ENCODE measurements around the gene SYT2.
"Not testable (repeated sequence)": the region's sequence is repeated elsewhere in the genome, so short reads cannot be mapped to it uniquely, and the experiment has no call there.

DNA sequence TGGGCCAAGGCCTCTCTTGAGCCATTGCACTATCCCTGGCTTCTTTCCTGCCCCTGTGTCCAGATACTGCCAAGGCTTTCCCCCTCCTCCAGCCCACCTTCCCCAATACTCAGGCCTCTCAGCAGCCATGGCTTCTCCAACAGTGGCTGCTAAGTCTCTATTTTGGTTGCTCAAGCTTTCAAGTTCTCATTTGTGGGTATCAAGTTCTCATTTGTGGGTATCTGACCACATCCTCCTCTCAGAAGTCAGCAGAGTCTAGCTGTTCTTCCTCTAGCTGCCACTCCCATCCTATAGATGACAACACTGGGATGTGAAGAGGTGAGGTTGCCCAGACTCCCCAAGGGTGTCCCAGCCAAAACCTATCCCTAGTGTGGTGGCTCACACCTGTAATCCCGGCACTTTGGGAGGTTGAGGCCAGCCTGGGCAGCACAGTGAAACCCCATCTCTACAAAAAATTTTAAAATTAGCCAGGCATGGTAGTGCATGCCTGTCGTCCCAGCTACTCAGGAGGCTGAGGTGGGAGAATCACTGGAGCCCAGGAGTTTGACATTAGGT is 80.9 kb downstream of the SYT2 start:
- not testable (repeated sequence) for TF ChIP-seq TCF3 (CRISPR knock-in tag; IDR thresholded peaks at IDR 0.05); ZFP30 (CRISPR knock-in tag; IDR thresholded peaks at IDR 0.05; ENCODE audit: borderline replicate concordance); FOXA1 (IDR thresholded peaks at IDR 0.05; ENCODE audit: borderline replicate concordance); CHD4 (IDR thresholded peaks at IDR 0.05; ENCODE audit: insufficient read depth, insufficient replicate concordance, low read depth, low read length, poor library complexity, severe bottlenecking); ZNF699 (CRISPR knock-in tag; IDR thresholded peaks at IDR 0.05; ENCODE audit: insufficient replicate concordance); SRSF9 (IDR thresholded peaks at IDR 0.05; ENCODE audit: borderline replicate concordance, low read depth, low read length)
- TF ChIP-seq, protein P1, sequence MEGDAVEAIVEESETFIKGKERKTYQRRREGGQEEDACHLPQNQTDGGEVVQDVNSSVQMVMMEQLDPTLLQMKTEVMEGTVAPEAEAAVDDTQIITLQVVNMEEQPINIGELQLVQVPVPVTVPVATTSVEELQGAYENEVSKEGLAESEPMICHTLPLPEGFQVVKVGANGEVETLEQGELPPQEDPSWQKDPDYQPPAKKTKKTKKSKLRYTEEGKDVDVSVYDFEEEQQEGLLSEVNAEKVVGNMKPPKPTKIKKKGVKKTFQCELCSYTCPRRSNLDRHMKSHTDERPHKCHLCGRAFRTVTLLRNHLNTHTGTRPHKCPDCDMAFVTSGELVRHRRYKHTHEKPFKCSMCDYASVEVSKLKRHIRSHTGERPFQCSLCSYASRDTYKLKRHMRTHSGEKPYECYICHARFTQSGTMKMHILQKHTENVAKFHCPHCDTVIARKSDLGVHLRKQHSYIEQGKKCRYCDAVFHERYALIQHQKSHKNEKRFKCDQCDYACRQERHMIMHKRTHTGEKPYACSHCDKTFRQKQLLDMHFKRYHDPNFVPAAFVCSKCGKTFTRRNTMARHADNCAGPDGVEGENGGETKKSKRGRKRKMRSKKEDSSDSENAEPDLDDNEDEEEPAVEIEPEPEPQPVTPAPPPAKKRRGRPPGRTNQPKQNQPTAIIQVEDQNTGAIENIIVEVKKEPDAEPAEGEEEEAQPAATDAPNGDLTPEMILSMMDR (IDR thresholded peaks at IDR 0.05 in 2 of 3, conservative IDR thresholded peaks at IDR 0.05 in 1 of 3; ENCODE audit: insufficient read depth in 2 of 3, low read depth in 1 of 3, low read length in 3 of 3) = not testable (repeated sequence)
- TF ChIP-seq, protein P2, sequence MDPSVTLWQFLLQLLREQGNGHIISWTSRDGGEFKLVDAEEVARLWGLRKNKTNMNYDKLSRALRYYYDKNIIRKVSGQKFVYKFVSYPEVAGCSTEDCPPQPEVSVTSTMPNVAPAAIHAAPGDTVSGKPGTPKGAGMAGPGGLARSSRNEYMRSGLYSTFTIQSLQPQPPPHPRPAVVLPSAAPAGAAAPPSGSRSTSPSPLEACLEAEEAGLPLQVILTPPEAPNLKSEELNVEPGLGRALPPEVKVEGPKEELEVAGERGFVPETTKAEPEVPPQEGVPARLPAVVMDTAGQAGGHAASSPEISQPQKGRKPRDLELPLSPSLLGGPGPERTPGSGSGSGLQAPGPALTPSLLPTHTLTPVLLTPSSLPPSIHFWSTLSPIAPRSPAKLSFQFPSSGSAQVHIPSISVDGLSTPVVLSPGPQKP (CRISPR knock-in tag; IDR thresholded peaks at IDR 0.05) = not testable (repeated sequence)
